Activated CD4-positive, CD25-positive, alpha-beta regulatory T cell treated with anti-CD3 and anti-CD28 coated beads, Interleukin-2, amount 50 U/mL, for 24 hours (primary cell): ENCODE measurements around the gene ZNF835.
A peak's percentile ranks its signal among the peaks of the same experiment; 100 is the strongest.

Source experiments
- ATAC-seq, 2 donors: fragments of 150-1000 bp; cut with Tn5 transposase; one replicate each; pipeline ENCODE4 v1.10.0; 2021; ENCODE audit warnings: mild to moderate bottlenecking in 1 of 2, moderate library complexity in 1 of 2

The ZNF835 gene

DNA sequence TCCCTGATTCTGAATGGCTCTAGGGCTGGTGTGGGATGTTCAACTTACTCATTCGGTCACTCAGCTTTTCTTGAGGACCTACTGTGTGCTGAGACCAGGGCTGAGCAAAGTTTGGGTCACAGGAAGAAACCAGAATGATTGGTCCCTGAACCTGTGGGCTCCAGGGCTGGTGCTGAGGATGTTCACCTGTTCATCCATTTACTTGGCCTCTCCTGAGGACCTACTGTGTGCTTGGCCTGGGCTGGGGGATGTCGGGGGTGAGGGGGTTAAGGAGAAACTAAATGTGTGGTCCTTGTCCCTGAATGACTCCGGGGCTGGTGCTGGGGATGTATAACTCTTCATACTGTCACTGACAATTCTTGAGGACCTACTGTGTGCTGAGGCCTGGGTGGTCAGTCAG lies 10.3 kb downstream of the ZNF835 start:
- ATAC-seq: no peak

GRCh38 chr19:56660381-56661107 lies 11.0 kb downstream of the ZNF835 start:
- ATAC-seq: peak; percentile 36 to 41

DNA sequence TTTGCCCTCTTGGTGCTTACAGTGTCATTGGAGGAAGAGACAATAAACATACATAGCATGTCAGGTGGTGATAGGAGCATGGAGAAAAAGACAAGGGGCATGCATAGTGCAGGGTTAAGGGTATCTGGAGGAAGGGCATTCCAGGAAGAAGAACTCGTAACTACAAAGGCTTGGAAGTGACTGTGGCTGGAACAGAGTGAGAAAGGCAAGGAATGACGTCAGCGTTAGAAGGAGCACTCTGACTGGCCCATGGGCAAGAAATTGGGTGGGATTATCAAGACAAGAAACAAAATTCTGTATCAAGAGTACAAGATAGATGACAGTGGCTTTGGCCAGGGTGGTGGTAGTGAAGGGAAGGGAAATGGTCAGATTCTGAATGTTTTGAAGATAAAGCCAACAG lies 17.4 kb downstream of the ZNF835 start:
- no peak for ATAC-seq

DNA sequence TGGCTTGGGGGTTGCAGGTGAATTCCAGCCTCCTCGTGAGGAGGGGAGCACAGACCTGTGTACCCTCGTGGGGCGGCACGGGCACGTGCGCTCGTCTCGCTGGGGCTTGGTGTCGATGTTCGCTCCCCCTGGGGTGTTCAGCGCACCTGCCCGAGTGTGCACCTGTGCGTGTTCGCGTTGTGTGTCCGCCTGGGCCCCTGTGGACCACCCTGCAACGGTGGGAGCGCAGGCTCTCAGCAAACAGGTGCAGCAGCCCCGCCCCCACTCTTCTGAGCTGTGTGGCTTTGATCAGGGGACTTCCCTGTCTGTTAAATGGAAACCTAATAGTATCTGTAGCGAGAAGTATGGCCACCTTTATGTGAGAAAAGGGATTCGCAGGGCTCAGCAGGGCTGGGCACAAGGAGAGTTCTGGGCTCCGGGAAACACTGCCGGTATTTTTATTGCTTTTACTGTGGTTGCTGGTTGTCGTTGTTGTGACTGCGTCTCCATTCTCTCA lies 28.0 kb downstream of the ZNF835 start:
- ATAC-seq: no peak

DNA sequence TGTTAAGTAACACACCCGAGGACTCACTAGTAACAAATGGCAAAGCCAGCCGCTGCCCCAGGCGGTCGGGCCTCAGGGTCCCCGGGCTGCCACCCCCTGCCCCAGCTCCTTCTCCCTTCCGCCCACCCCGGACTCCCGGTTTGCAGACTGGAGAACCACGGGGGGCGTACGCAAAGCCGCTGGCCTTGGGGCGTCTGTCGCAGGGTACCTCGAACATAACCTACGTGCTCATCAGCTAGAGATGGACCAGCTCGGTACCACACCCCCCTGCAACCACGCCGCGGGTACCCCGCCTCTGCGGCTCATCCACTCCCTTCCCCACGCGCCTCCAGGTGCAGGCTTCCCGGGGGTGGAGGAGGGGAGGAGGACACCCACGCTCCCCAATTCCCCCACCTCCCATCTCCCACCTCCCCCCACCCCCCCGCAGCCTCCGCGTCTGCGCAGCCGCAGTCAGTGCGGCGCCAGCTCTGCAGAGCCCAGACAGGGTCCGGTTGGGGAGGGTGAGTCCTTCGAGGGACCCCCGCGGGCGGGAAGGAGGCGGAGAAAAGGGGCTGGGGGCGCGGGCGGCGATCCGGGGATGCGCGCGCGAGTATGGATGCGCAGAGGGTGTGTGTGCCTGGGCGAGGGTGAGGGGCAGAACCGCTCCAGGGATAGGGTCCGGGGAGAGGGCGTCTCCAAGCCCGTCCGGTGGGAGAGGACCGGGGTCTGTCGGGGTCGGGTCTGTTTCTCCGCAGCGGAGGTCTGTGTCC lies 28.7 kb downstream of the ZNF835 start, which contains the start of gene SMIM17:
TSS of gene SMIM17 (plus strand) at position 449 of the 749 bp plus-strand sequence. CDS start 2,509 bp downstream, outside the sequence.
- ATAC-seq: no peak

GRCh38 chr19:56639217-56639616 lies 32.3 kb downstream of the ZNF835 start:
- no peak for ATAC-seq

DNA sequence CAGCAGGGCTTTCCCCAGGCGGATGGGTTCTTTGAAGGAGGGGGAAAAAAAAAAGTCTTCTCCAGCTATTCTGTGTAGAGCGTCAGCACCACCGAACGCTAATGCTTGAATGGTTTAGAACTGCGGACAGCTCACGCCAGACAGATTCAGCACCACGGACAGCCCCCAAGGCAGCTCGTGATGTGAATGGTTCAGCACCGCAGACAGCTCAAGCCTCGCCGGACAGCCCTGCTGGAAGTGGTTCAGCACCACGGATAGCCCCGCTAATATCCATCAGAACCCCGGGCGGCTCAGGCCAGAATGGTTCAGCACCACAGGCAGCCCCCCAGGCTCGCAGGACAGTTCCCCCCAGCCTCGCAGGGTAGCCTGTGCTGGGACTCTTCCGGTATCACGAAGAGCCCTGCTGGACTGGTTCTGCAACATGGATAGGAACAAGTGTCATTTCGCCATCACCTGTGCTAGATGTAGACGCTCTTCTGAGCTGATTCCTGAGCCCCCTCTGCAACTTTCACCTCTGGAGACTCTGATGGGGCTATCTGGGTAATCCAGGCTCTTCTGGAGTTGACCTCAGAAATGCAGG lies 33.5 kb downstream of the ZNF835 start:
- no peak for ATAC-seq

DNA sequence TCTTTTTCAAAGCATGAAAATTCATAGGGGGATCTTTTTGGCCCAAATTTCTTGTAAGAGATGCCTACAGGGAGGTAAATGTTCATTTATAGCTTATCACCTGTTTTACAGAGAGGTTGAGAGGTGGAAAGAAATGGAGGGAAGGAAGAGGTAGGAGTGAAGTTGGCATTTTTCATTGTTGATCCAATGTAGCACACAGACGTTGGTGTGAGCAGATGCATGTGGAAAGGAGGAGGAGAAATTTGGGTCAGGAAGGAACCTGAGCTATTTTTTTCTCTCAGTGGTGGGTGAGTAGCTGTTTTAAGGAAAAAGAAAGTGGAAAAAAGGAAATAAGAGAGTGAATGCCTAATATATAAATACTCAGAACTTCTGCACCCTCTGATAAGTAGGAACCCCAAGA lies 38.5 kb downstream of the ZNF835 start:
- ATAC-seq: no peak

DNA sequence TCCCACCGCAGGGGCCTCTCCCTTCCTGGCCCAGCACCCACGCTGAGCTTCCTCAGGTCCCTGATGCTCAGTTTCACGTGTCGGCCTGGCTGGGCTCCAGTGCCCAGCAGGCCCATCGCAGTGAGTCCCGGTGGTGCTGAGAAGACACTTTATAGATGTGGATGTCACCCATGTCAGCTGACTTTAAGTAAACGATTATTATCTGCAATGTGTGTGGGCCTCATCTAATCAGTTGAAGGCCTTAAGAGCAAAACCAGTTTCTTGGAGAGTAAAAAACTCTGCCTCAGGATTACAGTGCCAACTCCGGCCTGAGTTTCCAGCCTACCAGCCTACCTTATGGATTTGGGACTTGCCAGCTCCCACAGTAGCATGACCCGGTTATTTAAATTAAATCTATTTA lies 45.8 kb downstream of the ZNF835 start:
- ATAC-seq: no peak

DNA sequence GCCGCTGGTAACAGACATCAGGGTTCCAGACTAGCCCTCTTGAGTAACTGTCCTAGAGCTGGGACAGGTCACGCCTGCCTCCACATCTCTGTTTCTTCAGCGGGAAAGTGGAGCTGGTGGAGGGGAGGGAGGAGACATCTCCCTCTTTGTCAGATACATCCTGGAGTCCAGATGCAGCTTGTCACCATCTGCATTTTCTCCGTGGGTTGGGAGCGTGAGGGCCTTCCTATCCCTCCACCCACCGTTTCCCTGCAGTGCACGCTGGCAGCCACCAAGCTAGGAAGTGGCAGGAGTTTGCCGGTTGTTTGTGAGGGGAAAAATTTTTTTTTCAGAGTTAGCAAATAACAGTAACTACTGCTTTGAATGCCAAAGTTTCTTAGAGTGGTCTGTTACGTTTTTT lies 48.6 kb downstream of the ZNF835 start:
- ATAC-seq: no peak

- ATAC-seq: no peak
Measured at GRCh38 chr19:56622374-56622773, 49.2 kb downstream of the ZNF835 start.

DNA sequence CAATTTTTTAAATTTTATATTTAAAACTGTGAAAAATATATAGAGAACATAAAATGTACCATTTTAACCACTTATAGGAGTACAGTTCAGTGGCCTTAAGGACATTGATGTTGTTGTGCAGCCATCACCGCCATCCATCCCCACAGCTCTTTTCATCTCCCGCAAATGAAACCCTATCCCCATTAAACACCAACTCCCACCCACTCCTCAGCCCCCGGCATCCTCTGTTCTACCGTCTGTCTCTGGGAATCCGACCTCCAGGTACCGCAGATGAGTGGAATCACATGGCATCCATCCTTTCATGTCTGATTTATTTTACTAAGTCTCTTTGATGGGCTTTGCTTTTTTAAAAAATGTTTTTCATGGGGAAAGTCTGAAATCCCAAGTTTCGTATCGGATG lies 52.4 kb downstream of the ZNF835 start:
- ATAC-seq: no peak

- no peak for ATAC-seq
Measured at GRCh38 chr19:56617531-56617930, 54.0 kb downstream of the ZNF835 start.

DNA sequence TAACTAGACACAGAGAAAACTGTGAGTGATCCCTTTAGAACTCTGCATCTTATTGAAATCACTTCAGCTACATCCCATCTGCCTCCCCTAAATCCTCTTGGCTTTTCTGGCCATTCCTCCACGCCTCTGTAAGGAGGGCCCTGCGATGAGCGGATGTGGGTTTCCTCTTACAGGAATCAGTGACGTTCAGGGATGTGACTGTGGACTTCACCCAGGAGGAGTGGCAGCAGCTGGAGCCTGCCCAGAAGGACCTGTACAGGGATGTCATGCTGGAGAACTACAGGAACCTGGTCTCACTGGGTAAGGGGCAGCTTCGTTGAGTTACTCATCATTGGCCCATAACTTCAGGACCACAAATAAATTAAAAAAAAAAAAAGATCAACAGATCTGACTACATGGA lies 57.9 kb downstream of the ZNF835 start:
- ATAC-seq: no peak

- no peak for ATAC-seq
Measured at GRCh38 chr19:56612737-56613136, 58.8 kb downstream of the ZNF835 start.
